Embryonic facial prominence (tissue), 1 donor: ENCODE results near the gene SHCBP1.
"Not testable (repeated sequence)": the region's sequence is repeated elsewhere in the genome, so short reads cannot be mapped to it uniquely, and the experiment has no call there.

Experiments
- DNase-seq: peaks from one replicate; pipeline ENCODE4 v3.0.0-alpha.2; 2016; ENCODE audit errors: extremely low spot score

SHCBP1 gene

GRCh38 chr16:46618516-46618915 lies 2.7 kb downstream of the SHCBP1 start:
- no peak for DNase-seq

GRCh38 chr16:46614006-46614405 lies 7.2 kb downstream of the SHCBP1 start:
- DNase-seq = no peak

DNA sequence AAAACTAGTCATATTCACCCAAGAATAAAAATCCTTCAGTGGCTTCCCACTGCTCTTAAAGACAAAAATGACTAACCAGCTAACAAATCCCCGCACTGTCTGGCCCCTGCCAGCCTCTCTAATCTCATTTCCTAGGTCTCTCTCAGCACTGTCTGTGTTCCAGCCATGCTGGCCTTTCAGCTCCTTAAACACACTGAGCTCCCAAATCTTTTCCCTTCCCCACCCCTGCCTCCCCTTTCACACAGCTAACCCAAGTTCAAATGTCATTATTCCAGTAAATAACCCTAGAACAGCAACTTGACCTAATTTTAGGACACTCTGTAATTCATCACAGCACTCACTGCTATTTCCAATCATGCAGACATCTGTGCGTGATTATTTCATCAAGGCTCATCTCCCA lies 7.8 kb downstream of the SHCBP1 start:
- DNase-seq = no peak

- DNase-seq = no peak
Measured at GRCh38 chr16:46612121-46612520, 9.1 kb downstream of the SHCBP1 start.

- no peak for DNase-seq
Measured at GRCh38 chr16:46607529-46607928, 13.7 kb downstream of the SHCBP1 start.

GRCh38 chr16:46606231-46606630 lies 14.9 kb downstream of the SHCBP1 start:
- no peak for DNase-seq

DNA sequence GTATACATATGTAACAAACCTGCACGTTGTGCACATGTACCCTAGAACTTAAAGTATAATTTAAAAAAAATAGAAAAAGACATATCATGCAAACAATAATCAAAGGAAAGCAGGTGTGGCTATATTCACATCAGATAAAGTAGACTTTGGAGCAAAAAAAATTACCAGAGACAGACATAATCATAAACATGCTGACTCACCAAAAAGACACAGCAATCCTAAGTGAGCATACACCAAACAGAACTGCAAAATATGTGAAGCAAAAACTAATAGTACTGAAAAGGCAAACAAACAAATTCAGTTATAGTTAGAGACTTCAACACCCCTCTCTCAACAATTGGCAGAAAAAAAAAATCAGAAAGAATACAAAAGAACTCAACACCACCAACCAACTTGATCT lies 29.9 kb downstream of the SHCBP1 start:
- DNase-seq = no peak

GRCh38 chr16:46586011-46586577 lies 35.1 kb downstream of the SHCBP1 start:
- no peak for DNase-seq

- no peak for DNase-seq
Measured at GRCh38 chr16:46583036-46583435, 38.1 kb downstream of the SHCBP1 start.

- no peak for DNase-seq
Measured at GRCh38 chr16:46582313-46582712, 38.9 kb downstream of the SHCBP1 start.

- DNase-seq = no peak
Measured at GRCh38 chr16:46577988-46578579, 43.1 kb downstream of the SHCBP1 start.

- DNase-seq = no peak
Measured at GRCh38 chr16:46573834-46574159, 47.4 kb downstream of the SHCBP1 start.

DNA sequence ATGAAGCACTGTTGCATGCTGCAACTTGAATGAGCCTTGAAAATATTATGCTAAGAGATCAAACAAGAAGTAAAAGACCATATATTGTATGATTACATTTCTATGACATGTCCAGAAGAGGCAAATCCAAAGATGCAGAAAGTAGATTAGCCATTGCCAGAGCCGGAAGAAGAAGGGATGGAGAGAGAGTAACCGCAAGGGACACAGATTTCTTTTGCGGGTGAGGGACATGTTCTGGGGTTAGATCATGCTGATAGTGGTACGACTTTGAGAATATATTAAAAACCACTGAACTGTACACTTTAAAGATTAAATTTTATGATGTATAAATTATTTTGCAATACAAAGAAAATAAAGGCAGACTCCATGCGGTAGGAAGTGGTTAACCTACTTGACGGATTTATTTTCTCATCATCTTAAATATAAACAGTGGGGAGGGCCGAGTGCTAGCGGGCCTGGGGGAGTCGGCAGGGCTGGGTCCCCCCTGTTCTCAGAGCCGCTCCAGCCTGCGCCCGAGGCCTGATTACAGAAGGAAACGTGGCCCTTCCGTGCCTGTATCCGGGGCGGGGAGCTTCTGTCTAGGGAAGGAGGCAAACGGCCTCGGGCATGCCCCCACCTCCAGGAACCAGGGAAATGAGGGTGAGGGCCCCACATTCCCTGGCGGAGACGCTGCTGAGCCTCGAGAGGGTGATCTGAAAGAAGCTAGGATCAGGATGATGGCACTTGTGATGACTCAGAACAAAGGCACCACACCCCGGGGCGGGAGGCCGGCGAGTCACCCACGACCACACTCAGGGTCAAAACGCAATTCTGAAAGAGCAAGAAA lies 48.0 kb downstream of the SHCBP1 start:
- no peak for DNase-seq

- DNase-seq = no peak
Measured at GRCh38 chr16:46569231-46569735, 51.9 kb downstream of the SHCBP1 start.

DNA sequence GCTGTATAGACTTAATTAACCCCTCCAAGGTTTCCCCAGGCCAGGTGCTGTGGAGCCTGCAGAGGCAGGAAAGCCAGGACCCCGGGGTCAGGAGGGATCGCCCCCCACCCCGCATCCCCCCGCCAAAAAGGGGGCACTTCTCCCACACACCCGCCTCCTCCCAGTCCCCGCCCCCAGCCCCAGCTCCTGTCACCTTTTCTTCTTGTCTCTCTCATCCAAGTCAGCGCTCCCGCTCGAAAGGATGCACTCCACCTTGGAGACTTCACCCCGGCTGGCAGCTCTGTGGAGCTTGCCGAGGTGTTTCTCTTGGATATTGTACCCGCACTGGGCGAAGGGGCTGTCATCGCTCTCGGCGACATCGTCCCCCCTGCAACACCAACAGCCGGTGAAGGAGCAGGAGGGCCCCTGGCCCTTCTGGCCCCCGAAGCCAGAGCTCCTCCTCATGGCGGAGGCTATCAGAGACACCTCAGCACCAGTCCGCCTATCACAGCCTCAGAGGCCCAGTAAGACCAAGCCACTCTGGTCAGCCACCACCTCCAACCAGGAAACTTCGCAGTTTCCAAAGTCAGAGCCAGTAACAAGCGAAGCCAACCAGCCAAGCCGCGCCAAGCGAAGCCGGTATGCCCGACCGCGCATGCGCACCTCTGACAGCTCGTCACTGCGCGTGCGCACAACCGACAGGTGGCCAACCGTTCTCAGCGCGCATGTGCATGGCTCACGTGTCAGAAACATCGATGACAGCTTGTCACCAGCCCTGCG lies 52.5 kb downstream of the SHCBP1 start:
- no peak for DNase-seq

- DNase-seq = no peak
Measured at GRCh38 chr16:46562979-46563378, 58.2 kb downstream of the SHCBP1 start.

DNA sequence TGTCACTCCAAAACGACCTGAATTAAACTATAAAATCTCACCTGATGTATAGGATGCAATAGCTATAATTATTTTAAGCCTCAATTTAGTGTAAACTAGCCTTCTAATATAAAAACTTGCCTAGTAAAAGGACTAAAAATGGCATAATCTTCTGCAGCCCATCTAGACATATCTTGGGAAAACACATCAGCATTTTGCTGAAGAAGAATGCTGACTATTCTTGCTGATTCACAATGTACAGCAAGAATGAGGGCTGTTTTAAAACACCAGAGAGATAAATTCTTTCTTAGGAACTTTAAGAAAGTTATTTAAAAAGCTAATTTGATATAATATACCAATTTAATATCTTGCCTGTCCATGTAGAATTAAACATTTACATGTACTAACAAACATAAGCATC lies 63.2 kb downstream of the SHCBP1 start:
- DNase-seq = no peak

- DNase-seq = no peak
Measured at GRCh38 chr16:46555951-46556350, 65.2 kb downstream of the SHCBP1 start.

GRCh38 chr16:46554435-46554834 lies 66.7 kb downstream of the SHCBP1 start:
- not testable (repeated sequence) for DNase-seq

- DNase-seq = no peak
Measured at GRCh38 chr16:46549477-46549876, 71.7 kb downstream of the SHCBP1 start.
